ENCODE results near the gene VKORC1. TPM values are rescaled to one million over a fixed set of nuclear protein-coding genes. Genes with fewer than 3 reads are reported as not detected.

The VKORC1 gene
- total RNA-seq, 1 experiment from 2014 or later = 83.8 TPM

- no peak for ATAC-seq
- TF ChIP-seq SIN3A (IDR thresholded peaks at IDR 0.05; ENCODE audit: low read depth) (no peak), CEBPB (IDR thresholded peaks at IDR 0.05; ENCODE audit: low read depth) (no peak), MAX (IDR thresholded peaks at IDR 0.05) (no peak), RAD21 (IDR thresholded peaks at IDR 0.05; ENCODE audit: low read depth) (no peak), SRF (IDR thresholded peaks at IDR 0.05; ENCODE audit: low read depth) (no peak), POLR2AphosphoS5 (IDR thresholded peaks at IDR 0.05; ENCODE audit: low read depth, low read length) (no peak), CBX3 (IDR thresholded peaks at IDR 0.05; ENCODE audit: low read depth) (no peak), FOSL1 (IDR thresholded peaks at IDR 0.05; ENCODE audit: low read depth) (no peak), EGR1 (IDR thresholded peaks at IDR 0.05; ENCODE audit: low read depth) (no peak), EZH2phosphoT487 (IDR thresholded peaks at IDR 0.05; ENCODE audit: borderline replicate concordance) (no peak), YY1 (IDR thresholded peaks at IDR 0.05; ENCODE audit: extremely low read depth, insufficient replicate concordance, low read depth, low read length) (no peak), SP1 (IDR thresholded peaks at IDR 0.05; ENCODE audit: low read depth) (no peak), TCF7L2 (IDR thresholded peaks at IDR 0.05; ENCODE audit: borderline replicate concordance, extremely low read depth, insufficient read depth, insufficient read length) (no peak), CTCF (IDR thresholded peaks at IDR 0.05 in 2 of 3, conservative IDR thresholded peaks at IDR 0.05 in 1 of 3; ENCODE audit: borderline replicate concordance in 1 of 3, insufficient read depth in 1 of 3, low read depth in 2 of 3, low read length in 2 of 3) (no peak), ATF3 (IDR thresholded peaks at IDR 0.05) (no peak)
- CTCF ChIA-PET = interaction anchor here (0.7 kb wide), 1 partner anchor 9 kb away, joined by 3 read pairs; no protein-coding TSS in a partner anchor
- Histone ChIP-seq H3K27me3 (ENCODE audit: insufficient read depth, low read length) (no peaks in the 10 kb centered on the region), H3K9me3 (ENCODE audit: control insufficient read depth in 1 of 2, insufficient read depth in 1 of 2, low read depth in 1 of 2, low read length in 2 of 2) (no peaks in the 10 kb centered on the region), H3K4me3 (replicated peaks in 1 of 2; ENCODE audit: low read depth in 1 of 2, low read length in 2 of 2) (no peak overlapping the region), H3K36me3 (ENCODE audit: control insufficient read depth in 1 of 2, insufficient read depth in 2 of 2, low read length in 2 of 2) (peaks cover 10 to 24% of the 10 kb centered on the region in 2 experiments), H3K9ac (ENCODE audit: low read length) (no peak overlapping the region), H3K9me2 (ENCODE audit: insufficient read depth) (no peaks in the 10 kb centered on the region), H3K79me2 (ENCODE audit: insufficient read depth, low read length) (peaks cover 16% of the 10 kb centered on the region), H2AFZ (ENCODE audit: low read depth, low read length, poor library complexity, severe bottlenecking) (no peak overlapping the region), H4K20me1 (ENCODE audit: insufficient read depth) (no peaks in the 10 kb centered on the region), H3K4me2 (ENCODE audit: low read length) (peak overlapping the region; percentile 83; the same call in 1 of the 2 replicates), H3K27ac (ENCODE audit: low read depth, low read length) (no peak overlapping the region), H3K4me1 (ENCODE audit: control insufficient read depth in 1 of 2, insufficient read depth in 2 of 2, low read length in 2 of 2) (peaks cover 10 to 27% of the 10 kb centered on the region in 2 experiments; a peak in 3 of 4 replicates)
- POLR2A ChIA-PET = interaction anchor here (1.3 kb wide), 1 partner anchor 11 kb away, joined by 3 read pairs; the partner anchor contains the start of gene KAT8
- RAD21 ChIA-PET (ENCODE audit: low non-redundant PET in 1 of 2, low total read pairs in 2 of 2, uncharacterized antibody in 2 of 2, unreplicated experiment in 2 of 2) = no interaction called here
- BruUV-seq (replicated peaks) = no TSS peak
- no peak for DNase-seq (ENCODE audit: low read depth, low spot score)
- intact Hi-C loops (cut with micrococcal nuclease) = loop anchor here (5.0 kb wide), 1 partner anchor 336 kb away; the partner anchor contains the start of gene ZNF843
These were observed 12.2 kb upstream of the VKORC1 start for GRCh38 chr16:31106509-31107464.

Data from HCT116 (cell line).